Measurements from ENCODE around the gene PDXP. TPM values are rescaled to one million over a fixed set of nuclear protein-coding genes. Genes with fewer than 3 reads are reported as not detected.
A peak's percentile ranks its signal among the peaks of the same experiment; 100 is the strongest.

Gene PDXP
- total RNA-seq, 1 donor from 2014 or later: 6.1 TPM

DNA sequence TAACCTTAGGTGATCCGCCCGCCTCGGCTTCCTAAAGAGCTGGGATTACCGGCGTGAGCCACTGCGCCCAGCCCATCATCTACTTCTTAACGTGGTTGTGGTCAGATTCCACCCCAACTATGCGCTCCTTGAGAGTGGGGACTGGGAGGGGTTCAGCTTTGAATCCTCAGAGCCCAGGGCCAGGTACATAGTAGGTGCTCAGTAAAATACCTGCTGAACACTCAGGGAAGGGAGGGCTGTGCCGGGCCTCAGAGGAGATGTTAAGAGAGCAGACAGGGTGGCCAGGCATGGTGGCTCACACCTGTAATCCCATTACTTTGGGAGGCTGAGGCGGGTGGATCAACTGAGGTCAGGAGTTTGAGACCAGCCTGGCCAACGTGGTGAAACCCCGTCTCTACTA lies 15.7 kb downstream of the PDXP start:
- peaks cover 41% of the 10 kb centered on the region for H3K4me1 ChIP-seq
- no peak for ATAC-seq
- intact Hi-C loops (cut with DNase I): no loop called here

DNA sequence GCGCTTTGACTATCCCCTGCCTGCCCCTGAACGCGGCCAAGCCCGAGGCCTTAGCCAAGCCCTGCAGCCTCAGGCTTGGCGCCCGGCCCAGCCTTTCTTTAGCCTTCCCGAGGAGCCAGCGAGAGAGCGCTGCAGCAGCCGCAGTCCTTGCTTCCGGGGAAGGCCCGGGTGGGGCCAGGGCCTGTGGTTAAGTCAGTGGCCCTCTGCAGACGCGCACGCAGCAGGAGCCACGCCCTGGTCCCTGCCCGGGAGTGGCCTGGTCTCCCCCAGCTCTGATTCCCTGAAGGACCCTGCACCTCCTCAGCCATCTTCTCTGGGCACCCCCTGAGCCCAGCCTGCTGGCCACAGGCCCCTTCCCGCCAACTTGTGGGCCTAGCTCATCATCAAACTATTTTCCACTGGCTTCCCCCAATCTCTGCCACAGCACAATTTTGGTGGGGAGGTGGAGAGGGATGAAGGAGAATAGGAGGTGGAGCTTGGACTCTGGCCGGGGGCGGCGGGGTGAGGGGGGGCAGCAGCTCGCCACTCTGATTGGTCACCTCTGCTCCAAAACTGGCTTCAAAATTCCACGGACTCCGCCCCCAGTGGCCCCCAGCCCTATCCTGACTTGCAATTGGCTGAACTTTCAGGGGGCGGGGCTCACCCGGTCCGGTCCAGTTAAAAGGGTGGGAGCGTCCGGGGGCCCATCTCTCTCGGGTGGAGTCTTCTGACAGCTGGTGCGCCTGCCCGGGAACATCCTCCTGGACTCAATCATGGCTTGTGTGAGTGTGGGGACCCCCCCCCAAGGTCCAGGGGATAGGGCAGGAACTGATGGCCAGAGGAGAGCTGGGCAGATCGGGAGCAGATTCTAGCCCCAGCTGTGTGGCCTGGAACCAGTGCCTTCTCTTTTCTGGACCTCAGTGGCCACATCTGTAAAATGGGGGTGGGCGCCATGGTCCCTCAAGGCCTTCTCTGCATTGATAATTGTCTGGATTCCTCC lies 16.7 kb downstream of the PDXP start, which contains the start of gene LGALS1:
LGALS1 (plus strand) TSS at position 686 of the 979 bp plus-strand sequence; CDS start at position 753, 67 bp downstream.
- Histone ChIP-seq H3K4me1 (peaks cover 41% of the 10 kb centered on the region), H3K36me3 (no peaks in the 10 kb centered on the region), H3K27ac (peak within 1 kb of the TSS; percentile 80), H3K4me3 (peak within 1 kb of the TSS; percentile 69), H3K9me3 (no peaks in the 10 kb centered on the region), H3K27me3 (no peaks in the 10 kb centered on the region)
- no peak for TF ChIP-seq CTCF (IDR thresholded peaks at IDR 0.05)
- intact Hi-C loops (cut with DNase I): no loop called here
- DNase-seq (peak; percentile 96), ATAC-seq (peak; percentile 89)

More for the DNA sequence above, 15.7 kb downstream of the PDXP start:
- no peak for DNase-seq
- Histone ChIP-seq H3K27me3 (no peaks in the 10 kb centered on the region), H3K9me3 (no peaks in the 10 kb centered on the region), H3K27ac (peak overlapping the region; percentile 80), H3K4me3 (no peak overlapping the region), H3K36me3 (no peaks in the 10 kb centered on the region)
- TF ChIP-seq CTCF (IDR thresholded peaks at IDR 0.05): no peak

GRCh38 chr22:37675930-37676735 lies 17.6 kb downstream of the PDXP start:
- H3K27ac ChIP-seq: peak overlapping the region; percentile 80
- no peaks in the 10 kb centered on the region for H3K27me3 ChIP-seq
- H3K9me3 ChIP-seq: no peaks in the 10 kb centered on the region
- H3K36me3 ChIP-seq: no peaks in the 10 kb centered on the region
- intact Hi-C loops (cut with DNase I): no loop called here
- H3K4me1 ChIP-seq: peaks cover 43% of the 10 kb centered on the region
- ATAC-seq: peak; percentile 2
- DNase-seq: peak; percentile 73
- TF ChIP-seq CTCF (IDR thresholded peaks at IDR 0.05): no peak
- H3K4me3 ChIP-seq: peak overlapping the region; percentile 69

DNA sequence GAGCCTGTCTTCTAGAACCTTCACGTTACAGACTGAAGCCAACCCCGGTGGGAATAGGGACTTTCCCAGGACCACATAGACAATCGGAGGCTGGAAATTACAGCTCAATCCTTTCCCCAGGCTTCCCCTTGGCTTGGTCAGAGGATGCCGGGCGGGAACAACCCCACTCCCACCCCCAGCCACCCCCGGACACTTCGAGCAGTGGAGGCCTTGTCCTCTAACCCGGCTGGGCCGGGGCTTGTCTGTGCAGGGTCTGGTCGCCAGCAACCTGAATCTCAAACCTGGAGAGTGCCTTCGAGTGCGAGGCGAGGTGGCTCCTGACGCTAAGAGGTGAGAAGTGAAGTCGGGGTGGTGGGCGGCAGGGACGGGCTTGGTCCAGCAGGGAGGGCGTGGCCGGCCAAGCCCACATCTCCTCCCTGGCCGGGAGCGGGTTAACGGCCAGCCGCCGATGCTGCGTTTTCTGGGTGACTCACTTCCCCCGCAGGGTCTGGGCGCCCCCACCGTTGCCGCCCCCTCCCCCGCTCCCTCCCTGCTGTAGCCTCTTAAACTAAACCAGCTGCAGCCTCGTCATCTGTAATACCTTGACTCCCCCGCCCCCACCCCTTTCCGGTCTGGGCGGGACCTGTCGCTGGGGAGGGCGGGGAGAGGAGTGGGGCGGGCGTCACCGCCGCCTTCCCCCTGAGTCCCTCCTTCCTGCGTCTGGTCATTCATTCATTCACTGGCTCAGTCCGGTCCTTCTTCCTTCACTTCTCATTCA lies 18.4 kb downstream of the PDXP start:
- H3K27ac ChIP-seq: peak overlapping the region; percentile 80
- no peaks in the 10 kb centered on the region for H3K36me3 ChIP-seq
- TF ChIP-seq CTCF (IDR thresholded peaks at IDR 0.05): no peak
- ATAC-seq: peak; percentile 72
- peaks cover 46% of the 10 kb centered on the region for H3K4me1 ChIP-seq
- no peaks in the 10 kb centered on the region for H3K27me3 ChIP-seq
- H3K4me3 ChIP-seq: peak overlapping the region; percentile 69
- peak; percentile 89 for DNase-seq
- intact Hi-C loops (cut with DNase I): no loop called here
- H3K9me3 ChIP-seq: no peaks in the 10 kb centered on the region

DNA sequence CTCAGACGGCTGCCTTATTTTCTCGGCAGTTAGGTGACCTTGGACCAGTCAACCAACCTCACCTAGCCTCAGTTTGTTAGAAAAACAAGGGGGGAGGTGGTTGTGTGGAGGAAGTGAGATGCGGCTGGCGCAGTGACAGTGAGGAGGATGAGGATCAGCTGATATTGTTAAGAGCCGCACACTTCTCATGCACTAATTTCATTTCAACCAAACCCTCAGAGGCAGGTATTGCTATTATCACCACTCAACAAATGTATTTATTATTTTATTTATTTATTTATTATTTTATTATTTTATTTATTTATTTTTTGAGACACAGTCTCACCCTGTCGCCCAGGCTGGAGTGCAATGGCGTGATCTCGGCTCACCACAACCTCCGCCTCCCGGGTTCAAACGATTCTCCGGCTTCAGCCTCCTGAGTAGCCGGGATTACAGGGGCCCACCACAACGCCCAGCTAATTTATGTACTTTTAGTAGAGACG lies 19.0 kb downstream of the PDXP start:
- no peak for DNase-seq
- no peaks in the 10 kb centered on the region for H3K36me3 ChIP-seq
- no peaks in the 10 kb centered on the region for H3K27me3 ChIP-seq
- no peaks in the 10 kb centered on the region for H3K9me3 ChIP-seq
- ATAC-seq: no peak
- no peak overlapping the region for H3K27ac ChIP-seq
- peak overlapping the region; percentile 69 for H3K4me3 ChIP-seq
- intact Hi-C loops (cut with DNase I): no loop called here
- TF ChIP-seq CTCF (IDR thresholded peaks at IDR 0.05): no peak
- H3K4me1 ChIP-seq: peaks cover 46% of the 10 kb centered on the region

Measured in upper lobe of right lung (tissue), 1 donor.